Keratinocyte (primary cell): Measurements from ENCODE around the gene MAGI2.

Source experiments
- EZH2 ChIP-seq: IDR thresholded peaks from one replicate; pipeline ENCODE4 v1.6.1; 2012; ENCODE audit warnings: inconsistent platforms, mild to moderate bottlenecking, low read length, moderate library complexity
- TF ChIP-seq, protein P1 (sequence below), 3 experiments: IDR thresholded peaks in 1 of 3; conservative IDR thresholded peaks in 1 of 3; optimal IDR thresholded peaks in 1 of 3; 2 replicates in 2 of 3; 3 replicates in 1 of 3; pipeline versions ENCODE3 to v1.5.1; 2011; ENCODE audit warnings: low read length in 3 of 3, mild to moderate bottlenecking in 3 of 3, moderate library complexity in 2 of 3, control low read depth in 1 of 3, inconsistent platforms in 1 of 3; ENCODE audit not compliant: insufficient read depth in 2 of 3; ENCODE audit errors: extremely low read depth in 1 of 3

- no peak for TF ChIP-seq EZH2
- TF ChIP-seq, protein P1, sequence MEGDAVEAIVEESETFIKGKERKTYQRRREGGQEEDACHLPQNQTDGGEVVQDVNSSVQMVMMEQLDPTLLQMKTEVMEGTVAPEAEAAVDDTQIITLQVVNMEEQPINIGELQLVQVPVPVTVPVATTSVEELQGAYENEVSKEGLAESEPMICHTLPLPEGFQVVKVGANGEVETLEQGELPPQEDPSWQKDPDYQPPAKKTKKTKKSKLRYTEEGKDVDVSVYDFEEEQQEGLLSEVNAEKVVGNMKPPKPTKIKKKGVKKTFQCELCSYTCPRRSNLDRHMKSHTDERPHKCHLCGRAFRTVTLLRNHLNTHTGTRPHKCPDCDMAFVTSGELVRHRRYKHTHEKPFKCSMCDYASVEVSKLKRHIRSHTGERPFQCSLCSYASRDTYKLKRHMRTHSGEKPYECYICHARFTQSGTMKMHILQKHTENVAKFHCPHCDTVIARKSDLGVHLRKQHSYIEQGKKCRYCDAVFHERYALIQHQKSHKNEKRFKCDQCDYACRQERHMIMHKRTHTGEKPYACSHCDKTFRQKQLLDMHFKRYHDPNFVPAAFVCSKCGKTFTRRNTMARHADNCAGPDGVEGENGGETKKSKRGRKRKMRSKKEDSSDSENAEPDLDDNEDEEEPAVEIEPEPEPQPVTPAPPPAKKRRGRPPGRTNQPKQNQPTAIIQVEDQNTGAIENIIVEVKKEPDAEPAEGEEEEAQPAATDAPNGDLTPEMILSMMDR (optimal IDR thresholded peaks at IDR 0.05 in 1 of 3, IDR thresholded peaks at IDR 0.05 in 1 of 3, conservative IDR thresholded peaks at IDR 0.05 in 1 of 3; ENCODE audit: extremely low read depth in 1 of 3, insufficient read depth in 2 of 3, low read length in 3 of 3): no peak
Measured at GRCh38 chr7:79051915-79052314, 401.6 kb downstream of the MAGI2 start.
